Neural cell (in vitro differentiated cells): ENCODE results near the gene MGAT5B. TPM values are rescaled to one million over a fixed set of nuclear protein-coding genes. Genes with fewer than 3 reads are reported as not detected.

Experiments used
- H2AFZ ChIP-seq: fragments of 200-600, 300-800 bp; sonication (generic), shearing (Covaris generic); 2 replicates; pipeline ENCODE4 v1.6.0; 2014; ENCODE audit warnings: low read depth, mild to moderate bottlenecking, antibody characterized with exemption, low read length, moderate library complexity
- H3F3A ChIP-seq: fragments of 200-600 bp; shearing (Covaris generic); 2 replicates; pipeline ENCODE4 v1.6.1; 2016; ENCODE audit warnings: mild to moderate bottlenecking, moderate library complexity, mixed read lengths, antibody characterized with exemption, low read length; ENCODE audit not compliant: insufficient read depth, poor library complexity, severe bottlenecking
- H3K27ac ChIP-seq: fragments of 200-600, 300-800 bp; sonication (generic), shearing (Covaris generic); 2 replicates; pipeline ENCODE4 v1.5.1; 2014; ENCODE audit warnings: mild to moderate bottlenecking, low read length, moderate library complexity
- H3K27me3 ChIP-seq: fragments of 300-800, 200-600 bp; sonication (generic), shearing (Covaris generic); 2 replicates; pipeline ENCODE4 v1.6.0; 2014; ENCODE audit warnings: mild to moderate bottlenecking, low read depth, low read length, moderate library complexity; ENCODE audit not compliant: insufficient read depth
- H3K36me3 ChIP-seq: fragments of 300-800, 200-600 bp; sonication (generic), shearing (Covaris generic); 2 replicates; pipeline ENCODE4 v1.5.1; 2014; ENCODE audit warnings: mild to moderate bottlenecking, antibody characterized with exemption, low read length, moderate library complexity; ENCODE audit not compliant: insufficient read depth
- H3K4me2 ChIP-seq: fragments of 300-800, 200-600 bp; sonication (generic), shearing (Covaris generic); 2 replicates; pipeline ENCODE4 v1.6.0; 2014; ENCODE audit warnings: mild to moderate bottlenecking, low read length
- H3K4me3 ChIP-seq: fragments of 300-800, 200-600 bp; sonication (generic), shearing (Covaris generic); 2 replicates; pipeline ENCODE4 v1.5.1; 2014; ENCODE audit warnings: mild to moderate bottlenecking, low read length, moderate library complexity
- H3K79me2 ChIP-seq: fragments of 200-600 bp; shearing (Covaris generic); replicated peaks from 2 replicates; pipeline ENCODE4 v1.6.0; 2014; ENCODE audit warnings: mild to moderate bottlenecking, low read length, moderate library complexity; ENCODE audit not compliant: insufficient read depth
- H3K9ac ChIP-seq: fragments of 300-800, 200-600 bp; sonication (generic), shearing (Covaris generic); 2 replicates; pipeline ENCODE4 v1.6.1; 2016; ENCODE audit warnings: mild to moderate bottlenecking, low read length, mixed read lengths
- H3K9me2 ChIP-seq: fragments of 200-600 bp; shearing (Covaris generic); 2 replicates; pipeline ENCODE4 v1.6.1; 2016; ENCODE audit warnings: mild to moderate bottlenecking, low read length, mixed read lengths; ENCODE audit not compliant: insufficient read depth
- H3K9me3 ChIP-seq: fragments of 200-600, 300-800 bp; sonication (generic), shearing (Covaris generic); 2 replicates; pipeline ENCODE4 v1.6.1; 2016; ENCODE audit warnings: mild to moderate bottlenecking, mixed run types, low read length, moderate library complexity, mixed read lengths
- H4K20me1 ChIP-seq: fragments of 200-600 bp; shearing (Covaris generic); 2 replicates; pipeline ENCODE4 v1.6.1; 2016; ENCODE audit warnings: mild to moderate bottlenecking, mixed run types; ENCODE audit not compliant: insufficient read depth
- EP300 ChIP-seq: fragments of 450-650 bp; conservative IDR thresholded peaks from 2 replicates; pipeline ENCODE4 v1.6.1; 2014; ENCODE audit warnings: antibody characterized with exemption, mild to moderate bottlenecking, moderate library complexity; ENCODE audit not compliant: poor library complexity, severe bottlenecking
- EZH2 ChIP-seq: fragments of 200-600, 300-800 bp; shearing (Covaris generic), sonication (generic); IDR thresholded peaks from 2 replicates; pipeline ENCODE4 v1.6.1; 2014; ENCODE audit warnings: antibody characterized with exemption, low read length, borderline replicate concordance, mild to moderate bottlenecking; ENCODE audit not compliant: insufficient read depth, poor library complexity, severe bottlenecking
- MXI1 ChIP-seq: fragments of 450-650 bp; conservative IDR thresholded peaks from 2 replicates; pipeline ENCODE4 v1.6.1; 2014; ENCODE audit warnings: antibody characterized with exemption, mild to moderate bottlenecking; ENCODE audit not compliant: poor library complexity, severe bottlenecking
- POLR2AphosphoS5 ChIP-seq: IDR thresholded peaks from 2 replicates; pipeline ENCODE4 v1.6.1; 2012
- RAD21 ChIP-seq: fragments of 450-650 bp; conservative IDR thresholded peaks from 2 replicates; pipeline ENCODE4 v1.6.1; 2014; ENCODE audit warnings: antibody characterized with exemption, mild to moderate bottlenecking, moderate library complexity
- SMC3 ChIP-seq: fragments of 450-650 bp; conservative IDR thresholded peaks from 2 replicates; pipeline ENCODE4 v1.6.1; 2014; ENCODE audit warnings: antibody characterized with exemption, mild to moderate bottlenecking, moderate library complexity; ENCODE audit not compliant: poor library complexity
- TAF1 ChIP-seq: IDR thresholded peaks from 2 replicates; pipeline ENCODE4 v1.6.1; 2012; ENCODE audit warnings: low read depth
- polyA plus RNA-seq: library from polyadenylated mRNA; depleted of rRNA; stranded (reverse); fragments of >200 nt; gene quantifications from 2 replicates; pipeline ENCODE4 v1.2.3, GENCODE V29; 2014
- TF ChIP-seq, protein P1 (sequence below): fragments of 450-650 bp; IDR thresholded peaks from 2 replicates; pipeline ENCODE4 v1.5.1; 2014; ENCODE audit warnings: antibody characterized with exemption, mild to moderate bottlenecking, moderate library complexity; ENCODE audit not compliant: poor library complexity, severe bottlenecking
- TF ChIP-seq, protein P2 (sequence below): IDR thresholded peaks from 2 replicates; pipeline ENCODE4 v1.6.1; 2012; ENCODE audit warnings: borderline replicate concordance

The MGAT5B gene
- polyA plus RNA-seq, 1 donor from 2014 or later: 8.8 TPM

DNA sequence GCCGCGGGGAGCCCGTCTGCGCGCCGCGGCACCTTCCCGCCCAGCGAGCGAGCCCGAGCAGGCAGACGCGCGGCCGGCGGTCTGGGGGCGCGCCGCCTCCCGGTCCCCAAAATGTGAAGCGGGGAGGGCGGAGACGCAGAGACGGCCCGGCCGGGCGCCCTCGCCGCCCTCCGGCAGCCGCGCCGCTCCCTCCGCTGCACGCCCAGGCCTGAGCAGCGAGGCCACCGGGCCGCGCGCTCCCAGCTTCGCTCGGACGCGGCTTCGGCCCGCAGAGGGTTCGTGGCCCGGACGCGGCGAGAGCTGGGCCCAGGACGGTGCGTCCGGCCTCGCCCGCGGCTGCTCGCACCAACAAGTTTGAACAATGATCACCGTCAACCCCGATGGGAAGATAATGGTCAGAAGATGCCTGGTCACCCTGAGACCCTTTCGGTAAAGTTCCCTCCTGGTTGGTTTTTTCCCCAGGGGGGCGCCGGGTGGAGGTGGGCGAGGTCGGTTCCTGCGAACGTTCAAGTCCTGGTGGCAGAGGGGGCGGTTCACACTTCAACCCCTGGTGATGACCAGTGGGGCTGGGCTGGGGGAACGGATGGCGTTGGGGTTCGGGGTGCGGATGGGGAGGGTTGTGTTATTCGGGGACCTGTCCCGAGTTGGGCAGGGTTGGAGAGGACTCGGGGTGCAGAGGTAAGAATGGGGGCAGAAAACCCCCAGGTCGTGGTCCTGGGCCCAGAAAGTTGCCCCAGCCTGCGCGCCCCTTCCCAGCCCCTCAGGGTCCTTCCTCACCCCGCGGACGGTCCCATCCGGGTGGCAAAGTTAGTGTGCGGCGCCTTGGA lies 678 bp downstream of the MGAT5B start:
- Histone ChIP-seq H3K9ac (peak overlapping the region; percentile 73), H2AFZ (peak overlapping the region; percentile 27), H3K9me3 (no peaks in the 10 kb centered on the region), H3K4me2 (peak overlapping the region; percentile 35), H3F3A (no peaks in the 10 kb centered on the region), H3K79me2 (peaks cover 5% of the 10 kb centered on the region), H3K27ac (no peak overlapping the region), H3K9me2 (no peaks in the 10 kb centered on the region), H3K4me3 (peak overlapping the region; percentile 88), H4K20me1 (no peaks in the 10 kb centered on the region), H3K27me3 (peaks cover 8% of the 10 kb centered on the region), H3K36me3 (no peaks in the 10 kb centered on the region)
- TF ChIP-seq EP300 (no peak), MXI1 (no peak), RAD21 (no peak), POLR2AphosphoS5 (no peak), EZH2 (no peak), SMC3 (no peak), TAF1 (no peak)
- TF ChIP-seq, protein P1, sequence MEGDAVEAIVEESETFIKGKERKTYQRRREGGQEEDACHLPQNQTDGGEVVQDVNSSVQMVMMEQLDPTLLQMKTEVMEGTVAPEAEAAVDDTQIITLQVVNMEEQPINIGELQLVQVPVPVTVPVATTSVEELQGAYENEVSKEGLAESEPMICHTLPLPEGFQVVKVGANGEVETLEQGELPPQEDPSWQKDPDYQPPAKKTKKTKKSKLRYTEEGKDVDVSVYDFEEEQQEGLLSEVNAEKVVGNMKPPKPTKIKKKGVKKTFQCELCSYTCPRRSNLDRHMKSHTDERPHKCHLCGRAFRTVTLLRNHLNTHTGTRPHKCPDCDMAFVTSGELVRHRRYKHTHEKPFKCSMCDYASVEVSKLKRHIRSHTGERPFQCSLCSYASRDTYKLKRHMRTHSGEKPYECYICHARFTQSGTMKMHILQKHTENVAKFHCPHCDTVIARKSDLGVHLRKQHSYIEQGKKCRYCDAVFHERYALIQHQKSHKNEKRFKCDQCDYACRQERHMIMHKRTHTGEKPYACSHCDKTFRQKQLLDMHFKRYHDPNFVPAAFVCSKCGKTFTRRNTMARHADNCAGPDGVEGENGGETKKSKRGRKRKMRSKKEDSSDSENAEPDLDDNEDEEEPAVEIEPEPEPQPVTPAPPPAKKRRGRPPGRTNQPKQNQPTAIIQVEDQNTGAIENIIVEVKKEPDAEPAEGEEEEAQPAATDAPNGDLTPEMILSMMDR: no peak
- TF ChIP-seq, protein P2, sequence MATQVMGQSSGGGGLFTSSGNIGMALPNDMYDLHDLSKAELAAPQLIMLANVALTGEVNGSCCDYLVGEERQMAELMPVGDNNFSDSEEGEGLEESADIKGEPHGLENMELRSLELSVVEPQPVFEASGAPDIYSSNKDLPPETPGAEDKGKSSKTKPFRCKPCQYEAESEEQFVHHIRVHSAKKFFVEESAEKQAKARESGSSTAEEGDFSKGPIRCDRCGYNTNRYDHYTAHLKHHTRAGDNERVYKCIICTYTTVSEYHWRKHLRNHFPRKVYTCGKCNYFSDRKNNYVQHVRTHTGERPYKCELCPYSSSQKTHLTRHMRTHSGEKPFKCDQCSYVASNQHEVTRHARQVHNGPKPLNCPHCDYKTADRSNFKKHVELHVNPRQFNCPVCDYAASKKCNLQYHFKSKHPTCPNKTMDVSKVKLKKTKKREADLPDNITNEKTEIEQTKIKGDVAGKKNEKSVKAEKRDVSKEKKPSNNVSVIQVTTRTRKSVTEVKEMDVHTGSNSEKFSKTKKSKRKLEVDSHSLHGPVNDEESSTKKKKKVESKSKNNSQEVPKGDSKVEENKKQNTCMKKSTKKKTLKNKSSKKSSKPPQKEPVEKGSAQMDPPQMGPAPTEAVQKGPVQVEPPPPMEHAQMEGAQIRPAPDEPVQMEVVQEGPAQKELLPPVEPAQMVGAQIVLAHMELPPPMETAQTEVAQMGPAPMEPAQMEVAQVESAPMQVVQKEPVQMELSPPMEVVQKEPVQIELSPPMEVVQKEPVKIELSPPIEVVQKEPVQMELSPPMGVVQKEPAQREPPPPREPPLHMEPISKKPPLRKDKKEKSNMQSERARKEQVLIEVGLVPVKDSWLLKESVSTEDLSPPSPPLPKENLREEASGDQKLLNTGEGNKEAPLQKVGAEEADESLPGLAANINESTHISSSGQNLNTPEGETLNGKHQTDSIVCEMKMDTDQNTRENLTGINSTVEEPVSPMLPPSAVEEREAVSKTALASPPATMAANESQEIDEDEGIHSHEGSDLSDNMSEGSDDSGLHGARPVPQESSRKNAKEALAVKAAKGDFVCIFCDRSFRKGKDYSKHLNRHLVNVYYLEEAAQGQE: no peak

DNA sequence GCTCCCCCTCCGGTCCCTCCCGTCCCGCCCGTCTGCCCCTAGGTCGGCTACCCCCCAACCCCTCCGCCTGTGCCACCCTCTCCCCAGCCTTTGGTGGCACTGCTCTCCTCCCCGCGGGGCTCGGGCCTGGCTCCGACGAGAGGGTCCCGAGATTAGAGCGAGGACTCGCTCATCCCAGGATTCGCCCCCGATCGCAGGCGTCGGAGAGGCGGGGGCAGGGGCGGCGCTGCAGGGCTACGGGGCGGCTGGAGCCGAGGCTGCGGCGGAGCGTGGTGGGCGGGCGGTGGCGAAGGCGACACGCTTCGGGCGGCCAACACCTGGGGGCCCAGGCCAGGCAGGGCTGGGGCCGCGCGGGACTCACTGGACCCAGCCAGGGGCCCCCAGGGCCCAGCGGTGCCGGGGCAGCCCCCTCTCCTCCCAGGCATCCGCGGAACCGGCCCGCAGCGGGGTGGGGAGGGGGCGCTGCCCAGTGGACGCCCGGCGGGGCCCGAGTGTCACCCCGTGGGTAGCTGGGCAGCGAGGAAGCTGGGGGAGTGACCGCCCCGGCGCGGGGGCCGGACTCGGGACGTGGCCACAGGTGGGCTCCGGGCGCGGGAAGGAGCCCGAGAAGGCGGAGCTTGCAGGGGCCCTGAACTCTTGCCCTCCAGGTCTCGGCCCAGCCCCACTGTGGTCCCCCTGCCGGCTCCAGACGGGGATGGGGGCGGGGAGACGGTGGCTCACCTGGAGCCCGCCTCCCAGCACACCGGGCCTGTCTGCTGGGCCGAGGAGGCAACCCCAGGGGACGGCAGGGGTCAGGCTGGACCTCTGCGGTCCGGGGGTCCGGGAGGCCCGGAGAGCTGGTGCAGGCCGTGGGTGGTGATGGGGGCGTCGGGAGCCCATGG lies 1.5 kb downstream of the MGAT5B start:
- Histone ChIP-seq H3K9ac (peak overlapping the region; percentile 73), H4K20me1 (no peaks in the 10 kb centered on the region), H3K27ac (no peak overlapping the region), H3K9me2 (no peaks in the 10 kb centered on the region), H3K4me3 (peak overlapping the region; percentile 88), H3K36me3 (no peaks in the 10 kb centered on the region), H3K9me3 (no peaks in the 10 kb centered on the region), H3F3A (no peaks in the 10 kb centered on the region), H3K79me2 (peaks cover 5% of the 10 kb centered on the region), H2AFZ (no peak overlapping the region), H3K4me2 (peak overlapping the region; percentile 35), H3K27me3 (peaks cover 8% of the 10 kb centered on the region)
- TF ChIP-seq, protein P2: no peak
